Amniotic epithelial cell (primary cell): ENCODE results near the gene SGK2.
"Not testable (repeated sequence)": the region's sequence is repeated elsewhere in the genome, so short reads cannot be mapped to it uniquely, and the experiment has no call there.

ENCODE experiments used
- DNase-seq: peaks from one replicate; pipeline ENCODE4 v3.0.0-alpha.2; 2010; ENCODE audit warnings: low read depth

Gene SGK2

DNA sequence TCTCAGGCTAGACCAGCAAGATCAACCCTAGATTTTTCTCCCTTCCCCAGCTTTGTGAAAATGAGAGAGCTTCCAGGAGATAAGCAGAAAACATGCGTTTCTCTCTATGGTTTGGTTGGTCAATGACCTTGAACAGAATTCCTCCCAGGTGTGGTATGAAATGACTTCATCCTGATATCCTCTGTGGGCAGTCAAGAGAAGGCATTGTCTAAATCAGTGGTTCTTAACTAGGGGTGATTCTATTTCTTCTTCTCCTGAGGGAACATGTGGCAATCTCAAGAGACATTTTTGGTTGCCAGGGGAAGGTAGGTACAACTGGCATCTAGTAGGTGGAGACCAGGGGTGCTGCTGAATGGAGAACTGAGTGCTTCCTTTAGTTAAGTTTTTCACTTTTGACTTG is 44.3 kb downstream of the SGK2 start:
- DNase-seq: no peak

- DNase-seq: no peak
Observed at GRCh38 chr20:43605715-43606114, 46.9 kb downstream of the SGK2 start.

- DNase-seq: not testable (repeated sequence)
Observed at GRCh38 chr20:43607278-43607677, 48.5 kb downstream of the SGK2 start.

- DNase-seq: no peak
Observed at GRCh38 chr20:43631598-43631997, 72.8 kb downstream of the SGK2 start.
